Pons (tissue), 1 donor: ENCODE measurements around the gene ARHGAP6.

ENCODE experiments used
- DNase-seq: peaks from one replicate; pipeline ENCODE4 v3.0.0-alpha.2; 2016; ENCODE audit warnings: low spot score

Gene ARHGAP6

GRCh38 chrX:11109968-11110367 is 555.8 kb downstream of the ARHGAP6 start:
- no peak for DNase-seq

GRCh38 chrX:11108253-11108941 is 557.3 kb downstream of the ARHGAP6 start:
- no peak for DNase-seq

GRCh38 chrX:11105080-11105479 is 560.6 kb downstream of the ARHGAP6 start:
- DNase-seq: no peak

- DNase-seq: no peak
These were observed 562.0 kb downstream of the ARHGAP6 start for GRCh38 chrX:11103751-11104150.

GRCh38 chrX:11103006-11103405 is 562.7 kb downstream of the ARHGAP6 start:
- DNase-seq: no peak

- peak; percentile 65 for DNase-seq
These were observed 565.3 kb downstream of the ARHGAP6 start for GRCh38 chrX:11100281-11101035.

GRCh38 chrX:11099465-11099864 is 566.3 kb downstream of the ARHGAP6 start:
- no peak for DNase-seq

- DNase-seq: no peak
These were observed 567.8 kb downstream of the ARHGAP6 start for GRCh38 chrX:11097933-11098332.

GRCh38 chrX:11089802-11090201 is 575.9 kb downstream of the ARHGAP6 start:
- DNase-seq: no peak
